Activated CD8-positive, alpha-beta T cell treated with anti-CD3 and anti-CD28 coated beads for 36 hours (primary cell): ENCODE results near the gene RALGDS. TPM values are rescaled to one million over a fixed set of nuclear protein-coding genes. Genes with fewer than 3 reads are reported as not detected.

ENCODE experiments used
- ATAC-seq: fragments of 200-7000 bp; cut with Tn5 transposase; one replicate; pipeline ENCODE4 v1.10.0; 2021; ENCODE audit warnings: mild to moderate bottlenecking, moderate library complexity
- CTCF ChIA-PET: fragments of 350-600 bp; sonication (Branson Sonifier 250); formaldehyde crosslinking; loops from one replicate; lab custom pipeline; 2021; ENCODE audit warnings: antibody characterized with exemption; lab: Charles Lee
- POLR2A ChIA-PET: fragments of 350-600 bp; sonication (Branson Sonifier 250); formaldehyde crosslinking; loops from one replicate; lab custom pipeline; 2021; ENCODE audit warnings: antibody characterized with exemption; lab: Charles Lee
- DNase-seq: peaks from one replicate; pipeline ENCODE4 v3.0.0-alpha.2; 2020
- H3K27ac Mint-ChIP-seq: one replicate; pipeline ENCODE4 v1.8.0; 2021; ENCODE audit warnings: mild to moderate bottlenecking, mixed read lengths
- H3K27me3 Mint-ChIP-seq: one replicate; pipeline ENCODE4 v1.8.0; 2021; ENCODE audit warnings: mixed read lengths
- H3K36me3 Mint-ChIP-seq: one replicate; pipeline ENCODE4 v1.8.0; 2021; ENCODE audit warnings: low read depth, mixed read lengths
- H3K4me1 Mint-ChIP-seq: one replicate; pipeline ENCODE4 v1.8.0; 2021; ENCODE audit warnings: low read depth, mixed read lengths
- H3K4me3 Mint-ChIP-seq: one replicate; pipeline ENCODE4 v1.8.0; 2021; ENCODE audit warnings: mild to moderate bottlenecking, moderate library complexity, mixed read lengths
- H3K9me3 Mint-ChIP-seq: one replicate; pipeline ENCODE4 v1.8.0; 2021; ENCODE audit warnings: mixed read lengths
- intact Hi-C: fragments of 100-400 bp; cut with micrococcal nuclease; formaldehyde crosslinking; loops from one replicate; pipeline ENCODE4 v1.10.0; 2022
- total RNA-seq, 2 experiments: library from RNA; stranded (reverse); gene quantifications; one replicate each; pipeline ENCODE4 v1.2.3, GENCODE V29; 2021
- TF ChIP-seq, protein P1 (sequence below): fragments of 200-600 bp; IDR thresholded peaks from one replicate; pipeline ENCODE4 v1.8.0; 2022; ENCODE audit warnings: antibody characterized with exemption, mild to moderate bottlenecking

Gene RALGDS
- total RNA-seq, 2 experiments from 2014 or later: 80.5 to 88.2 TPM

DNA sequence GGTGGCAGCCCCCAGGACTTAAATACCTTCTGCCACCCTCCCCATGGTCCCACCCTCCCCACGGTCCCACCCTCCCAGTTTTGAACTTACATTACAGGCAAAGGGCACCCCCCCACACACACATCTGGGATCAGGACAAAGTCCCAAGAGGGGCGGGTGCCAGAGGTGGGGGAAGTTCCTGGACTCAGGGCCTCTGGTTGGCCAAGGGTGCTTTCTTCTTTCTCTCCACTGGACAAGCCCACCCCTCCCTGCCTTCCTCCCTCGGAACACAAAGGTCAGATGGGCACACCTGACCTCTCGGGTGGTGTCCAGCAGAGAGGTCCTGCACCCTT lies 19.1 kb upstream of the RALGDS start:
- intact Hi-C loops: no loop called here
- CTCF ChIA-PET: interaction anchor here (1.2 kb wide), 1 partner anchor 9 kb away, joined by 3 read pairs; no protein-coding TSS in a partner anchor
- H3K27ac Mint-ChIP-seq: no peak overlapping the region
- DNase-seq: no peak
- H3K36me3 Mint-ChIP-seq: peaks cover 10% of the 10 kb centered on the region
- POLR2A ChIA-PET: interaction anchor here (1.0 kb wide), 1 partner anchor 21 kb away, joined by 3 read pairs; no protein-coding TSS in a partner anchor
- no peak overlapping the region for H3K4me3 Mint-ChIP-seq
- no peaks in the 10 kb centered on the region for H3K27me3 Mint-ChIP-seq
- ATAC-seq: no peak
- no peaks in the 10 kb centered on the region for H3K9me3 Mint-ChIP-seq
- TF ChIP-seq, protein P1, sequence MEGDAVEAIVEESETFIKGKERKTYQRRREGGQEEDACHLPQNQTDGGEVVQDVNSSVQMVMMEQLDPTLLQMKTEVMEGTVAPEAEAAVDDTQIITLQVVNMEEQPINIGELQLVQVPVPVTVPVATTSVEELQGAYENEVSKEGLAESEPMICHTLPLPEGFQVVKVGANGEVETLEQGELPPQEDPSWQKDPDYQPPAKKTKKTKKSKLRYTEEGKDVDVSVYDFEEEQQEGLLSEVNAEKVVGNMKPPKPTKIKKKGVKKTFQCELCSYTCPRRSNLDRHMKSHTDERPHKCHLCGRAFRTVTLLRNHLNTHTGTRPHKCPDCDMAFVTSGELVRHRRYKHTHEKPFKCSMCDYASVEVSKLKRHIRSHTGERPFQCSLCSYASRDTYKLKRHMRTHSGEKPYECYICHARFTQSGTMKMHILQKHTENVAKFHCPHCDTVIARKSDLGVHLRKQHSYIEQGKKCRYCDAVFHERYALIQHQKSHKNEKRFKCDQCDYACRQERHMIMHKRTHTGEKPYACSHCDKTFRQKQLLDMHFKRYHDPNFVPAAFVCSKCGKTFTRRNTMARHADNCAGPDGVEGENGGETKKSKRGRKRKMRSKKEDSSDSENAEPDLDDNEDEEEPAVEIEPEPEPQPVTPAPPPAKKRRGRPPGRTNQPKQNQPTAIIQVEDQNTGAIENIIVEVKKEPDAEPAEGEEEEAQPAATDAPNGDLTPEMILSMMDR: no peak
- peaks cover 66% of the 10 kb centered on the region for H3K4me1 Mint-ChIP-seq

DNA sequence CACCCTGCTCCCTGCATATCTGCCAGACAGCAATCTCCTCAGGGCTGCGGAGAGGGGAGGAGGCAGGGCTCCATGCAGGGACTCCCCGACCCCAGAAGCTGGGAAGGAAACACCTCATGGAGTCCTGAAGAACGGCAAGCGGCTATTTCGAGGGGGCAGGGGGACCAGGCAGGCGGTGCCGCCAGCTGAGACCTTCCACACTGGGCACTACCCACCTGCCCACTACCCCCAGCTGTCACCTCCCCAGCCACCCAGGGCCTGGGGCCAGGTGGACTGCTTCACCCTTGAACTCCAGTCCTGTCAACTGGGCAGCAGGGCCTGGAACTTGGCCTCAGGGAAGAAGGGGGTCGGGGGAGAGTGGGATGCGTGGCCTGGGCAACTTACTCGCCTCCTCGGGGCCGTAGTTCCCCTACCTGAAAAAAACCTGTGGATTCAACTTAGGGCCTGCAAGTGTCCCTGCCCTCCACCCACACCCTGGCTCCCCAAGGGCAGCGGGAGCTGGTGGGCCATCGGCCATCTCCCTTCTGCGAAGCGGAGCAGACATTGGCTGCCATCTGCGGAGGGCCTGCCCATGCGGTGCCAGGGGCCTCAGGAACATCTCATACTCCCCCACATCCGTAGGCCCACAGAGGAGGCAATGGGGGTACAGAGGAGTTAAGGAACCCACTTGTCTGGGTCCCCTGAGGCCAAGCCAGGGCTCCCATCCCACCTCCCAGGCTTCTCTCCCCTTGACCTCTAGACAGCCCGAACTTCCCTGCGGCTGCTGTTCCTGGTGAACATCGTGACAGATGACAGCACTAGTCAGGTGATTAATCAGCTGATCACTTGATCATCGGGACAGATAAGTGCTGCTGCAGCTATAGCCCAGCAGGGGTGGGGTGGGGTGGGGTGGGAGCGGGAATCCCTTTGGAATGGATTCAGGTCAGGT lies 18.5 kb upstream of the RALGDS start:
- ChIA-PET CTCF (interaction anchor here (1.2 kb wide), 1 partner anchor 10 kb away, joined by 3 read pairs; no protein-coding TSS in a partner anchor), POLR2A (interaction anchor here (1.0 kb wide), 1 partner anchor 21 kb away, joined by 3 read pairs; no protein-coding TSS in a partner anchor)
- Mint-ChIP-seq H3K4me1 (peaks cover 66% of the 10 kb centered on the region), H3K27me3 (no peaks in the 10 kb centered on the region), H3K9me3 (no peaks in the 10 kb centered on the region), H3K27ac (peak overlapping the region; percentile 69), H3K36me3 (peaks cover 9% of the 10 kb centered on the region), H3K4me3 (no peak overlapping the region)
- no peak for DNase-seq
- ATAC-seq: no peak
- TF ChIP-seq, protein P1: no peak
- intact Hi-C loops: no loop called here

DNA sequence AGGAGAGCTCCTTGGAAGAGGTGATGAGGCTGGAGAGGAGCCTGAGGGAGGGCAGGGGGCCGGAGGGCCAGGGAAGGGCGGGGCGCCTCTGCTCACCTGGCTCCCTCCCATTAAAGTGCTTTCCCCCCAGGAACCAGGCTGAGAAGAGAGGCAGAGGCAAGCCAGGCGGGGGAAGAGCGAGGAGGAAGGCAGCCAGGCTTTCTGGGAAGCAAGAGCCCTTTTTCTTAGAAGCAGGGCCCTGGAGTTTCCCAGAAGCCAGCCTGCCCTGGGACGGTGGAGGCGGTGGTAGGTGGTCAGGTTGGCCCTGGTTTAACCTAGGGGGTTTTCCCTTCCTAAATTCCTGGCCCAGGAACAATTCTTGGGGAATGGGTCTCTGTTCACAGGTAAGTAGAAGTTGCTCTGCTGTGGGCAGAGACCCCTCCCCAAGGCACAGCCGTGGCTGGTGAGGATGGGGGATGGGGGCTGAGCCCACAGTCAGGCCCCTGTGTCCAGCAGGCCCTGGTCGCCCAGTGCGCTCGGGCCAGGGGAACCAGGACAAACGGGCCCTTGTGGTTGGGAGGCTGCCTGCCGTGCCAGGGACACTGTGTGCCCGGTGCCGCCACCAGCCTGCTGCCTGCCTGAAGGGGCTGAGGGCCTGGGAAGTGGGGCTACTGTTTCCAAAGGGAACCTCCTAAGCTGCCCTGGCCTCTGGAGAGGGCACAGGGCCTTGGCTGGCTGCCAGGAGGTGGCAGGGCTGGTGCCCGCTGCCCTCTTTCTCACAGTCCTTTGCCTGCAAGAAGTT lies 16.6 kb upstream of the RALGDS start:
- DNase-seq (peak; percentile 57), ATAC-seq (no peak)
- Mint-ChIP-seq H3K4me1 (peaks cover 65% of the 10 kb centered on the region), H3K27me3 (no peaks in the 10 kb centered on the region), H3K4me3 (no peak overlapping the region), H3K36me3 (peaks cover 10% of the 10 kb centered on the region), H3K9me3 (no peaks in the 10 kb centered on the region), H3K27ac (peak overlapping the region; percentile 82)
- TF ChIP-seq, protein P1: no peak
- ChIA-PET CTCF (interaction anchor here (0.6 to 12.6 kb wide), 2 partner anchors 8 to 27 kb away, joined by 3 to 177 read pairs; no protein-coding TSS in a partner anchor), POLR2A (interaction anchor here (2.1 to 7.6 kb wide), 2 partner anchors 9 to 22 kb away, joined by 6 to 78 read pairs; no protein-coding TSS in a partner anchor)
- intact Hi-C loops: no loop called here

DNA sequence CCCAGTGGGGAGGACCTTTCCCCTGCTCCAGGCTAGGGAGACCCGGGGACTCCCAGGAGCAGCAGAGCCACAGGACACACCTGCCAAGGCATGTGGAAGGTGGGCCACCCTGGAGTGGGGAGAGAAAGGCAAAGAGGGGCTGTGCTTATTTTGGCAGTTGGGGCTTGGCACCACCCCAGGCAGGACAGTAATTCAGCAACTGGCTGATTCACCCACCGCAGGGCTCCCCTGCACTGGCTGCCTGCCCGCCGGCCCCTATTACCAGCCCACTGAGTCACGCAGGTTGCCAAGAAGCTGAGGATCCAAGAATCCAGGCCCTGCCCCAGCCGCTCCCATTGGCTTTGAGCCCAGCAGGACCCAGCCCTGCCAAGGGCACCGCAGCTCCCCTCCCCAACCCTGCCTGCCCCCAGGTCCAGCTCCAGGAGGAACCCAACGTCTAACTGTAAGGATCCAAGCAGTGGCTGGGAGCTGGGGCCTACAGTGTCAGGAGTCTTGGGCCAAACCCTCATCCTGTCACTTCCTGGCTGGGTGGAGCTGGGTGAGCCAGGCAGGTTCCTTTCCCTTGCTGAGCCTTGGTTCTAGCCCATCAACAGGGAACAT lies 14.2 kb upstream of the RALGDS start:
- H3K9me3 Mint-ChIP-seq: no peaks in the 10 kb centered on the region
- intact Hi-C loops: no loop called here
- CTCF ChIA-PET: interaction anchor here (0.7 to 12.6 kb wide), 4 partner anchors 11 to 113 kb away, joined by 3 to 177 read pairs (median 3); no protein-coding TSS in a partner anchor
- no peaks in the 10 kb centered on the region for H3K27me3 Mint-ChIP-seq
- peaks cover 68% of the 10 kb centered on the region for H3K4me1 Mint-ChIP-seq
- peak; percentile 43 for ATAC-seq
- peak overlapping the region; percentile 32 for H3K4me3 Mint-ChIP-seq
- POLR2A ChIA-PET: interaction anchor here (0.7 to 7.6 kb wide), 3 partner anchors 9 to 13 kb away, joined by 3 to 78 read pairs (median 3); no protein-coding TSS in a partner anchor
- peak; percentile 83 for DNase-seq
- peak overlapping the region; percentile 93 for H3K27ac Mint-ChIP-seq
- peaks cover 14% of the 10 kb centered on the region for H3K36me3 Mint-ChIP-seq
- TF ChIP-seq, protein P1: no peak
